Lower leg skin (tissue), 3 donors: ENCODE results near the gene HOXD13.

Source experiments
- POLR2A ChIP-seq, 2 donors: fragments of 450-650 bp; IDR thresholded peaks; one replicate each; pipeline ENCODE4 v1.6.1; 2016 to 2017; ENCODE audit warnings: antibody characterized with exemption in 2 of 2, mild to moderate bottlenecking in 1 of 2, moderate library complexity in 1 of 2
- TF ChIP-seq, protein P1 (sequence below), 3 donors: fragments of 450-650 bp; IDR thresholded peaks; one replicate each; pipeline ENCODE4 v1.5.1; 2016; ENCODE audit warnings: antibody characterized with exemption in 3 of 3, mild to moderate bottlenecking in 3 of 3, moderate library complexity in 2 of 3

DNA sequence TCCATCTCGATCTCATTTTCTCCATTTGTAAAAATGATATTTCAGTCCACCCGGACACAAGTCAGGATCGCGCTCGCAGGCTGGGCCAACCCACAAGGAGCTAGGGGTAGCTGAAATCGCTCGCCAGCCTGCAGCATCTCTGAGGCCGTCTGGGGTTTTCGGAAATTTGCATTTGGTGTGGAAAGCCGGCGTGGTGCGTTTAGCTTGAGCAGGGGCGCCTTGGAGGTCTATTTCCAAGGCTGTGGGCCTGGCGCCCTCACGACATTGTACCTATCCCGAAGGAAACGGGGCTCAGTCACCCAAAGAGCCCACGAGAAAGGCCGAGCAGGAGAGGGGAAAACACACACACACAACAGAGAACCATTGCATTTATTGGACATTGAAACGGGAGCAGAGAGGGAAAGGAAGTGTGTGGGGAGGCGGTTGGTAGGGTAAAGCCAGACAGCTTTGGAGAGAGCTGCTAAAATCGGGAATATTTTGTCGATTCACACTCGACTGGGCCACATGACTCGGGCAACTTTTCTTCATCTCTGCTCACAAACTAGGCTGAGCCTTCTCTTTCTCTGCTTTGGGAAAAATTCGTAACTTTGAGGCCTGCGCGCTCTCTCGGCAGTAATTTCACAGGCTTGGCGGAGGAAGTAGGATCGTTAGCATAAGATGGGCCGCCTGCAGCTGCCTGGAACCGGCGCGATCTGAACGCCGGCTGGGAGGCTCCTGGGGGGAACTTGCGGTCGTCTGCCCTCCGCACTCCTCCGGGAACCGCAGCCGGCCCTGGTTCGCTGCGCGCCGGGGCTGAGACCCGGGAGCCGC is 35.9 kb downstream of the HOXD13 start:
- TF ChIP-seq, protein P1, sequence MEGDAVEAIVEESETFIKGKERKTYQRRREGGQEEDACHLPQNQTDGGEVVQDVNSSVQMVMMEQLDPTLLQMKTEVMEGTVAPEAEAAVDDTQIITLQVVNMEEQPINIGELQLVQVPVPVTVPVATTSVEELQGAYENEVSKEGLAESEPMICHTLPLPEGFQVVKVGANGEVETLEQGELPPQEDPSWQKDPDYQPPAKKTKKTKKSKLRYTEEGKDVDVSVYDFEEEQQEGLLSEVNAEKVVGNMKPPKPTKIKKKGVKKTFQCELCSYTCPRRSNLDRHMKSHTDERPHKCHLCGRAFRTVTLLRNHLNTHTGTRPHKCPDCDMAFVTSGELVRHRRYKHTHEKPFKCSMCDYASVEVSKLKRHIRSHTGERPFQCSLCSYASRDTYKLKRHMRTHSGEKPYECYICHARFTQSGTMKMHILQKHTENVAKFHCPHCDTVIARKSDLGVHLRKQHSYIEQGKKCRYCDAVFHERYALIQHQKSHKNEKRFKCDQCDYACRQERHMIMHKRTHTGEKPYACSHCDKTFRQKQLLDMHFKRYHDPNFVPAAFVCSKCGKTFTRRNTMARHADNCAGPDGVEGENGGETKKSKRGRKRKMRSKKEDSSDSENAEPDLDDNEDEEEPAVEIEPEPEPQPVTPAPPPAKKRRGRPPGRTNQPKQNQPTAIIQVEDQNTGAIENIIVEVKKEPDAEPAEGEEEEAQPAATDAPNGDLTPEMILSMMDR (IDR thresholded peaks at IDR 0.05) = no peak
- no peak for TF ChIP-seq POLR2A (IDR thresholded peaks at IDR 0.05)
